ENCODE results near the gene GZMB. TPM values are rescaled to one million over a fixed set of nuclear protein-coding genes. Genes with fewer than 3 reads are reported as not detected.

The GZMB gene
- total RNA-seq, 4 donors from 2014 or later: 2.8 to 122 TPM; not detected in 2

- Histone ChIP-seq H3K27me3 (no peaks in the 10 kb centered on the region), H3K36me3 (no peaks in the 10 kb centered on the region), H3K27ac (no peak overlapping the region), H3K4me3 (no peak overlapping the region), H3K4me1 (no peaks in the 10 kb centered on the region), H3K9me3 (no peaks in the 10 kb centered on the region)
- TF ChIP-seq CTCF (IDR thresholded peaks at IDR 0.05): no peak
- no peak for TF ChIP-seq POLR2A (IDR thresholded peaks at IDR 0.05)
- intact Hi-C loops (cut with DNase I; ENCODE audit: low total_unique reads): no loop called here
- DNase-seq: no peak
Measured at GRCh38 chr14:24639905-24640304, 5.9 kb upstream of the GZMB start.

GRCh38 chr14:24639270-24639669, 5.3 kb upstream of the GZMB start:
- H3K9me3 ChIP-seq: no peaks in the 10 kb centered on the region
- TF ChIP-seq CTCF (IDR thresholded peaks at IDR 0.05) (no peak), POLR2A (IDR thresholded peaks at IDR 0.05) (no peak)
- intact Hi-C loops (cut with DNase I; ENCODE audit: low total_unique reads): no loop called here

GRCh38 chr14:24633353-24633752, 637 bp downstream of the GZMB start:
- TF ChIP-seq CTCF (IDR thresholded peaks at IDR 0.05): no peak
- no peak for TF ChIP-seq POLR2A (IDR thresholded peaks at IDR 0.05)
- H3K9me3 ChIP-seq: no peaks in the 10 kb centered on the region
- H3K4me3 ChIP-seq: no peak overlapping the region
- H3K36me3 ChIP-seq: no peaks in the 10 kb centered on the region
- no peaks in the 10 kb centered on the region for H3K4me1 ChIP-seq
- no peak for DNase-seq
- H3K27me3 ChIP-seq: no peaks in the 10 kb centered on the region
- intact Hi-C loops (cut with DNase I; ENCODE audit: low total_unique reads): no loop called here
- H3K27ac ChIP-seq: no peak overlapping the region

More at GRCh38 chr14:24639270-24639669, 5.3 kb upstream of the GZMB start:
- Histone ChIP-seq H3K27ac (no peak overlapping the region), H3K36me3 (no peaks in the 10 kb centered on the region), H3K4me3 (no peak overlapping the region), H3K27me3 (no peaks in the 10 kb centered on the region), H3K4me1 (no peaks in the 10 kb centered on the region)
- DNase-seq: no peak

- no peak for DNase-seq
- TF ChIP-seq POLR2A (IDR thresholded peaks at IDR 0.05): no peak
- no peak for TF ChIP-seq CTCF (IDR thresholded peaks at IDR 0.05)
- no peak overlapping the region for H3K27ac ChIP-seq
- no peak overlapping the region for H3K4me3 ChIP-seq
- no peaks in the 10 kb centered on the region for H3K36me3 ChIP-seq
- H3K9me3 ChIP-seq: no peaks in the 10 kb centered on the region
- H3K4me1 ChIP-seq: no peaks in the 10 kb centered on the region
- intact Hi-C loops (cut with DNase I; ENCODE audit: low total_unique reads): no loop called here
- H3K27me3 ChIP-seq: no peaks in the 10 kb centered on the region
Measured at GRCh38 chr14:24632761-24633160, 1.2 kb downstream of the GZMB start.

- intact Hi-C loops (cut with DNase I; ENCODE audit: low total_unique reads): no loop called here
- Histone ChIP-seq H3K27ac (no peak overlapping the region), H3K27me3 (no peaks in the 10 kb centered on the region), H3K4me1 (no peaks in the 10 kb centered on the region), H3K4me3 (no peak overlapping the region), H3K9me3 (no peaks in the 10 kb centered on the region), H3K36me3 (no peaks in the 10 kb centered on the region)
- no peak for DNase-seq
- TF ChIP-seq CTCF (IDR thresholded peaks at IDR 0.05): no peak
- no peak for TF ChIP-seq POLR2A (IDR thresholded peaks at IDR 0.05)
Measured at GRCh38 chr14:24632336-24632735, 1.7 kb downstream of the GZMB start.
